ENCODE data around the gene PYCARD. TPM values are rescaled to one million over a fixed set of nuclear protein-coding genes. Genes with fewer than 3 reads are reported as not detected.
A peak's percentile ranks its signal among the peaks of the same experiment; 100 is the strongest.

The PYCARD gene
- total and polyA plus RNA-seq, 2 donors (not counting 3 experiments of a cell fraction or from before 2014, with no cell fraction given): 19.1 to 40.1 TPM

DNA sequence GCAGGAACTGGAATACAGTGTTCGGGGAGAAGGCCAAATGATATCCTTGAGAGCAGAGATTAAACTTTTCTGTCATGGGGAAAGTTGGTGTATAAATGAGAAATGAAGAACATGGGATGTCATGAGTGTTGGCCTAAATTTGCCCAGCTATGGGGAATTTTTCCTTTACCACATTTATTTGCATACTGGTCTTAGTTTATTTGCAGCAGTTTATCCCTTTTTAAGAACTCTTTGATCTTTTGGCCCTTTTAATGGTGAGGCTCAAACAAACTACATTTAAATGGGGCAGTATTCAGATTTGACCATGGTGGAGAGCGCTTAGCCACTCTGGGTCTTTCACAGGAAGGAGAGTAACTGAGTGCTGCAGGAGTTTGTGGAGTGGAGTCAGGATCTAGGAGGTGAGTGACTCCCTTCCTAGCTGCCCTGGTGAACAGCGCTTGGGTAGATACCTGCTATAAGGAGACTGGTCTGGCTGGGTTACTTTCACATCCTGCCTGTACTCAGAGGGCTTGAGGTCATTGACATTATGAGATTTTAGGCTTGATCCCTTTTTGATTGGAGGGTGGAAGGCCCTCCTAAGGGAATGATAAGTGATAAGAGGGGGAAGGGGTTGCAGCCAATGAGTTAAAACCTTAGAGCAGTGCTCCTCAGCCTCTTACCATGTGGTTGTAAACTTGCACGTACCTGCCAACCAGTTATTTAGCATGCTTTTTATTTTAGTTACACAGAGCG, 10.7 kb downstream of the PYCARD start:
- H3K79me2 ChIP-seq (ENCODE audit: control insufficient read depth, insufficient read depth, low read length): peaks cover 41% of the 10 kb centered on the region
- H3K27ac ChIP-seq (ENCODE audit: insufficient read depth, low read depth, low read length): no peak overlapping the region
- H3K9me1 ChIP-seq (replicated peaks; ENCODE audit: control insufficient read depth, extremely low read depth, insufficient read depth, low read length): no peaks in the 10 kb centered on the region
- no peak overlapping the region for H2AFZ ChIP-seq (ENCODE audit: low read depth, low read length)
- no peak overlapping the region for H3K4me3 ChIP-seq (replicated peaks in 1 of 3; ENCODE audit: insufficient read depth in 1 of 3, low read depth in 1 of 3, low read length in 3 of 3)
- dilution Hi-C loops (cut with MboI; ENCODE audit: extremely low pct_ligation_motif_present, low sequenced_read_pairs): no loop called here
- intact Hi-C loops (cut with micrococcal nuclease): no loop called here
- DNase-seq (ENCODE audit: low read depth, low spot score) (no peak), FAIRE-seq (no peak)
- BruUV-seq (replicated peaks): no TSS peak
- no peaks in the 10 kb centered on the region for H3K4me1 ChIP-seq (ENCODE audit: control insufficient read depth, extremely low read depth, insufficient read depth, low read length)
- peaks cover 63 to 79% of the 10 kb centered on the region in 2 experiments for H3K36me3 ChIP-seq (ENCODE audit: control insufficient read depth in 2 of 2, extremely low read depth in 1 of 2, insufficient read depth in 2 of 2, low read length in 2 of 2)
- ChIA-PET CTCF (interaction anchor here (1.0 to 1.5 kb wide), 2 partner anchors 9 to 15 kb away, joined by 3 read pairs; no protein-coding TSS in a partner anchor), POLR2A (interaction anchor here (1.2 to 2.0 kb wide), 3 partner anchors 9 to 12 kb away, joined by 3 to 11 read pairs (median 5); partner anchors contain the start of gene FUS)
- H3K4me2 ChIP-seq (ENCODE audit: insufficient read depth, low read length): no peak overlapping the region
- no peaks in the 10 kb centered on the region for H3K9me3 ChIP-seq (replicated peaks; ENCODE audit: control insufficient read depth, insufficient read depth, low read length)
- peaks cover 3% of the 10 kb centered on the region for H4K20me1 ChIP-seq (replicated peaks; ENCODE audit: control insufficient read depth, extremely low read depth, insufficient read depth, low read length)
- H3K9ac ChIP-seq (replicated peaks; ENCODE audit: extremely low read depth, insufficient read depth, low read length): no peak overlapping the region
- H3K27me3 ChIP-seq (ENCODE audit: control insufficient read depth in 2 of 2, insufficient read depth in 2 of 2, low read length in 2 of 2): no peaks in the 10 kb centered on the region
- no peak for TF ChIP-seq FOS (IDR thresholded peaks at IDR 0.05; ENCODE audit: borderline replicate concordance, insufficient read depth, low read length)

DNA sequence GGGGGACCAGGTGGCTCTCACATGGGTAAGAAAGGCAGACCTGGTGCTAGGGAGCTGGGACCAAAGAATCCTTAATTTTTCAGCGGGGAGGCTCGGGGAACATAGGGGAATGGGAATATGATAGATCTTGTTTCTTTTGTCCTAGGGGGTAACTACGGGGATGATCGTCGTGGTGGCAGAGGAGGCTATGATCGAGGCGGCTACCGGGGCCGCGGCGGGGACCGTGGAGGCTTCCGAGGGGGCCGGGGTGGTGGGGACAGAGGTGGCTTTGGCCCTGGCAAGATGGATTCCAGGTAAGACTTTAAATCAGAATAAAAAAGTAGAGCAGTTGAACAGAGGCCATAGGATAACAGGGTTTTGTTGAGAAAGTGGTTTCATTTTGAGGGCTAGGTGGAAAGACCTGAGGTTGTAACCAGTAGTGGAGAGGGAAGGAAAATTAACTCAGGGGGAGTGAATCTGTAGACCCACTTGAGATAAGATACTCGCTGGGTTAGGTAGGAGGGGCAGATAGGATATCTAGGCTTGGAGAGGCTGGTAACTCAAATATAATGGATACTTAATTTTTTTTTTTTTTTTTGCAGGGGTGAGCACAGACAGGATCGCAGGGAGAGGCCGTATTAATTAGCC, 11.6 kb downstream of the PYCARD start:
- H3K27ac ChIP-seq (ENCODE audit: insufficient read depth, low read depth, low read length): no peak overlapping the region
- CTCF ChIA-PET: no interaction called here
- peaks cover 6% of the 10 kb centered on the region for H4K20me1 ChIP-seq (replicated peaks; ENCODE audit: control insufficient read depth, extremely low read depth, insufficient read depth, low read length)
- DNase-seq (ENCODE audit: low read depth, low spot score): no peak
- peaks cover 51% of the 10 kb centered on the region for H3K79me2 ChIP-seq (ENCODE audit: control insufficient read depth, insufficient read depth, low read length)
- FAIRE-seq: no peak
- no peak overlapping the region for H3K4me3 ChIP-seq (replicated peaks in 1 of 3; ENCODE audit: insufficient read depth in 1 of 3, low read depth in 1 of 3, low read length in 3 of 3)
- POLR2A ChIA-PET: interaction anchor here (1.4 to 2.0 kb wide), 3 partner anchors 10 to 11 kb away, joined by 3 to 11 read pairs (median 5); partner anchors contain the start of gene FUS
- H3K9me1 ChIP-seq (replicated peaks; ENCODE audit: control insufficient read depth, extremely low read depth, insufficient read depth, low read length): no peaks in the 10 kb centered on the region
- BruUV-seq (replicated peaks): no TSS peak
- dilution Hi-C loops (cut with MboI; ENCODE audit: extremely low pct_ligation_motif_present, low sequenced_read_pairs) (no loop called here), intact Hi-C loops (cut with micrococcal nuclease) (no loop called here)
- H3K36me3 ChIP-seq (ENCODE audit: control insufficient read depth in 2 of 2, extremely low read depth in 1 of 2, insufficient read depth in 2 of 2, low read length in 2 of 2): peaks cover 70 to 83% of the 10 kb centered on the region in 2 experiments
- no peaks in the 10 kb centered on the region for H3K4me1 ChIP-seq (ENCODE audit: control insufficient read depth, extremely low read depth, insufficient read depth, low read length)
- no peak overlapping the region for H3K9ac ChIP-seq (replicated peaks; ENCODE audit: extremely low read depth, insufficient read depth, low read length)
- H3K9me3 ChIP-seq (replicated peaks; ENCODE audit: control insufficient read depth, insufficient read depth, low read length): no peaks in the 10 kb centered on the region
- H3K4me2 ChIP-seq (ENCODE audit: insufficient read depth, low read length): no peak overlapping the region
- TF ChIP-seq, protein P1, sequence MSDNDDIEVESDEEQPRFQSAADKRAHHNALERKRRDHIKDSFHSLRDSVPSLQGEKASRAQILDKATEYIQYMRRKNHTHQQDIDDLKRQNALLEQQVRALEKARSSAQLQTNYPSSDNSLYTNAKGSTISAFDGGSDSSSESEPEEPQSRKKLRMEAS (IDR thresholded peaks at IDR 0.05; ENCODE audit: insufficient read depth, insufficient read length): no peak
- TF ChIP-seq MYC (IDR thresholded peaks at IDR 0.05; ENCODE audit: low read depth, low read length) (no peak), EZH2 (IDR thresholded peaks at IDR 0.05; ENCODE audit: borderline replicate concordance, low read depth, low read length, severe bottlenecking) (no peak), POLR2AphosphoS5 (IDR thresholded peaks at IDR 0.05; ENCODE audit: insufficient read depth, low read depth, low read length) (peak; percentile 10), FOS (IDR thresholded peaks at IDR 0.05; ENCODE audit: borderline replicate concordance, insufficient read depth, low read length) (no peak), POLR2A (IDR thresholded peaks at IDR 0.05; ENCODE audit: low read depth, low read length) (no peak), JUN (IDR thresholded peaks at IDR 0.05; ENCODE audit: borderline replicate concordance, insufficient read depth, insufficient read length, low read depth) (no peak)
- H2AFZ ChIP-seq (ENCODE audit: low read depth, low read length): no peak overlapping the region
- H3K27me3 ChIP-seq (ENCODE audit: control insufficient read depth in 2 of 2, insufficient read depth in 2 of 2, low read length in 2 of 2): no peaks in the 10 kb centered on the region
